ENCODE results near the gene VSTM1. TPM values are rescaled to one million over a fixed set of nuclear protein-coding genes. Genes with fewer than 3 reads are reported as not detected.

Gene VSTM1
- total RNA-seq, 1 experiment from 2014 or later, result not detected

- Mint-ChIP-seq H3K27me3 (ENCODE audit: low read depth) (peaks cover 61% of the 10 kb centered on the region), H3K4me1 (peaks cover 22% of the 10 kb centered on the region), H3K4me3 (peak overlapping the region; percentile 68; the same call in 1 of the 2 replicates), H3K27ac (no peak overlapping the region), H3K9me3 (no peaks in the 10 kb centered on the region), H3K36me3 (no peaks in the 10 kb centered on the region)
- ATAC-seq (no peak), DNase-seq (ENCODE audit: low spot score) (no peak)
- ChIA-PET POLR2A (interaction anchor here (1.8 kb wide), 1 partner anchor 12 kb away, joined by 5 read pairs; no protein-coding TSS in a partner anchor), CTCF (interaction anchor here (0.5 to 2.7 kb wide), 7 partner anchors 31 to 200 kb away, joined by 3 to 10 read pairs (median 3); no protein-coding TSS in a partner anchor)
- TF ChIP-seq OVOL2 (CRISPR knock-in tag; IDR thresholded peaks at IDR 0.05; ENCODE audit: borderline replicate concordance), result no peak
- no peak for TF ChIP-seq TP53 (CRISPR knock-in tag; IDR thresholded peaks at IDR 0.05)
- no peak for TF ChIP-seq KAT7 (CRISPR knock-in tag; IDR thresholded peaks at IDR 0.05; ENCODE audit: borderline replicate concordance)
- no peak for TF ChIP-seq ATF6 (CRISPR knock-in tag; IDR thresholded peaks at IDR 0.05)
- no peak for TF ChIP-seq FOXJ3 (CRISPR knock-in tag; IDR thresholded peaks at IDR 0.05; ENCODE audit: borderline replicate concordance)
- no peak for TF ChIP-seq E2F5 (CRISPR knock-in tag; IDR thresholded peaks at IDR 0.05)
- TF ChIP-seq ESRRA (CRISPR knock-in tag; IDR thresholded peaks at IDR 0.05; ENCODE audit: borderline replicate concordance), result no peak
- no peak for TF ChIP-seq CREM (CRISPR knock-in tag; IDR thresholded peaks at IDR 0.05)
- TF ChIP-seq JUN (CRISPR knock-in tag; IDR thresholded peaks at IDR 0.05), result no peak
- no peak for TF ChIP-seq GRHL2 (CRISPR knock-in tag; IDR thresholded peaks at IDR 0.05; ENCODE audit: insufficient replicate concordance, severe bottlenecking)
- TF ChIP-seq IRF2 (CRISPR knock-in tag; IDR thresholded peaks at IDR 0.05; ENCODE audit: borderline replicate concordance, low read depth), result no peak
- TF ChIP-seq ZNF281 (CRISPR knock-in tag; IDR thresholded peaks at IDR 0.05), result no peak
- TF ChIP-seq NR2C2 (CRISPR knock-in tag; IDR thresholded peaks at IDR 0.05), result no peak
- TF ChIP-seq ZSCAN18 (CRISPR knock-in tag; IDR thresholded peaks at IDR 0.05), result no peak
- no peak for TF ChIP-seq AFF4 (CRISPR knock-in tag; IDR thresholded peaks at IDR 0.05; ENCODE audit: borderline replicate concordance)
These were observed 70.9 kb downstream of the VSTM1 start for GRCh38 chr19:53992815-53993214.
